Measurements from ENCODE around the gene SLC7A1. TPM values are rescaled to one million over a fixed set of nuclear protein-coding genes. Genes with fewer than 3 reads are reported as not detected.

Gene SLC7A1
- total RNA-seq, 2 experiments from 2014 or later: 39.5 to 141 TPM

GRCh38 chr13:29572575-29572974 is 22.9 kb downstream of the SLC7A1 start:
- H3K27ac ChIP-seq (ENCODE audit: low read depth, low read length, poor library complexity, severe bottlenecking): no peak overlapping the region

DNA sequence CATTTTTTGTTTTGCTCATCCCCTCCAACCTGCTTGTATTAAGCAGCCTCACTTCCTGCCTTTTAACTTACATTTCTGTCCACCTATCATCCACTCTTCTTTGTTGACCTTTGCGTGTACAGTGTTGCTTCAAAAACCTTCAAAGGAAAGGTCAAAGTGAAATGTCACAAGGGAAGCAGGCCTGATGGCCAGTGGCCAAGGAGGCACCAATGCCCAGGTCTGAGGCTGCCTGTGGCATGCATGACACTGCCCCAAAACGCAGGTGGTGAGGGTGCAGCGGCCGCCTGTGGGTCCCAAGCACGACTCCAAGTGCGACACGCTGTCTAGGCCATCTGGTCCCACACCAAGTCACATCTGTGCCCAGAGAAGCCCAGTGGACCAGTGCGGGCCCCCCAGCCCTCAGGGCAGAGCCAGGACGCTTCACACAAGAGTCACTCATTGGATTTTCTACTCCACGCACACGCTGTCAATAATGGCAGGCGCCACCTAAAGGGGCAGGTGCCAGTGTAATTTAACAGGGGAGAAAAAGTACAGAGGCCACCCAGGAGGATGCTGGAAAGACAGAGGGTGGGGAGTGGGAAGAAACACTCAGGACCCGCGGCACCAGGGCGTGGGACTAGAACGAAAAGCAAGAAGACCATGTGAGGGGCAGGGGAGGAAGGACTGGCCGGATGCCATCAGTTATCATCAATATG is 23.5 kb downstream of the SLC7A1 start:
- intact Hi-C loops (cut with micrococcal nuclease; ENCODE audit: unreplicated experiment): no loop called here
- H3K4me2 ChIP-seq (ENCODE audit: low read length): no peak overlapping the region
- peaks cover 32% of the 10 kb centered on the region for H4K20me1 ChIP-seq (ENCODE audit: insufficient read depth, low read length)
- H3K4me1 ChIP-seq (ENCODE audit: insufficient read depth, low read length, poor library complexity, severe bottlenecking): peaks cover 13% of the 10 kb centered on the region
- H3K9me2 ChIP-seq (ENCODE audit: insufficient read depth, low read length): no peaks in the 10 kb centered on the region
- peaks cover 40% of the 10 kb centered on the region for H3K36me3 ChIP-seq (ENCODE audit: insufficient read depth, low read length)
- DNase-seq (ENCODE audit: low spot score): no peak
- H3K27ac ChIP-seq (ENCODE audit: low read depth, low read length, poor library complexity, severe bottlenecking): no peak overlapping the region
- POLR2A ChIA-PET: interaction anchor here (0.7 kb wide), 1 partner anchor 27 kb away, joined by 3 read pairs; no protein-coding TSS in a partner anchor
- H3K79me2 ChIP-seq (ENCODE audit: insufficient read depth, low read depth, low read length): peaks cover 100% of the 10 kb centered on the region
- no peak overlapping the region for H3K4me3 ChIP-seq (ENCODE audit: low read depth, low read length, poor library complexity, severe bottlenecking)
- BruUV-seq (replicated peaks): no TSS peak
- H2AFZ ChIP-seq (ENCODE audit: low read length): no peak overlapping the region
- no peaks in the 10 kb centered on the region; the same call in 1 of the 2 replicates for H3K9me3 ChIP-seq (ENCODE audit: low read length)
- TF ChIP-seq EZH2phosphoT487 (IDR thresholded peaks at IDR 0.05; ENCODE audit: borderline replicate concordance, low read depth, low read length) (no peak), CTCF (conservative IDR thresholded peaks at IDR 0.05; ENCODE audit: low read length) (no peak)
- CTCF ChIA-PET (ENCODE audit: unreplicated experiment): no interaction called here

More at GRCh38 chr13:29572575-29572974, 22.9 kb downstream of the SLC7A1 start:
- peaks cover 100% of the 10 kb centered on the region for H3K79me2 ChIP-seq (ENCODE audit: insufficient read depth, low read depth, low read length)
- ChIA-PET CTCF (ENCODE audit: unreplicated experiment) (no interaction called here), POLR2A (interaction anchor here (0.7 kb wide), 1 partner anchor 27 kb away, joined by 3 read pairs; no protein-coding TSS in a partner anchor)
- H3K36me3 ChIP-seq (ENCODE audit: insufficient read depth, low read length): peaks cover 46% of the 10 kb centered on the region
- no peak for DNase-seq (ENCODE audit: low spot score)
- H2AFZ ChIP-seq (ENCODE audit: low read length): no peak overlapping the region
- peaks cover 13% of the 10 kb centered on the region for H3K4me1 ChIP-seq (ENCODE audit: insufficient read depth, low read length, poor library complexity, severe bottlenecking)
- no peaks in the 10 kb centered on the region for H3K9me2 ChIP-seq (ENCODE audit: insufficient read depth, low read length)
- intact Hi-C loops (cut with micrococcal nuclease; ENCODE audit: unreplicated experiment): no loop called here
- TF ChIP-seq EZH2phosphoT487 (IDR thresholded peaks at IDR 0.05; ENCODE audit: borderline replicate concordance, low read depth, low read length) (no peak), CTCF (conservative IDR thresholded peaks at IDR 0.05; ENCODE audit: low read length) (no peak)
- no peak overlapping the region for H3K4me2 ChIP-seq (ENCODE audit: low read length)
- no peak overlapping the region for H3K4me3 ChIP-seq (ENCODE audit: low read depth, low read length, poor library complexity, severe bottlenecking)
- BruUV-seq (replicated peaks): no TSS peak
- H3K9me3 ChIP-seq (ENCODE audit: low read length): no peaks in the 10 kb centered on the region; the same call in 1 of the 2 replicates
- peaks cover 32% of the 10 kb centered on the region for H4K20me1 ChIP-seq (ENCODE audit: insufficient read depth, low read length)

GRCh38 chr13:29570051-29570654 is 25.3 kb downstream of the SLC7A1 start:
- DNase-seq (ENCODE audit: low spot score): no peak
- POLR2A ChIA-PET: no interaction called here
- peaks cover 100% of the 10 kb centered on the region for H3K79me2 ChIP-seq (ENCODE audit: insufficient read depth, low read depth, low read length)
- intact Hi-C loops (cut with micrococcal nuclease; ENCODE audit: unreplicated experiment): no loop called here
- no peak overlapping the region for H3K4me2 ChIP-seq (ENCODE audit: low read length)
- BruUV-seq (replicated peaks): no TSS peak
- peaks cover 22% of the 10 kb centered on the region for H3K36me3 ChIP-seq (ENCODE audit: insufficient read depth, low read length)
- H3K27ac ChIP-seq (ENCODE audit: low read depth, low read length, poor library complexity, severe bottlenecking): no peak overlapping the region
- TF ChIP-seq EZH2phosphoT487 (IDR thresholded peaks at IDR 0.05; ENCODE audit: borderline replicate concordance, low read depth, low read length): no peak
- no peak for TF ChIP-seq CTCF (conservative IDR thresholded peaks at IDR 0.05; ENCODE audit: low read length)
- H3K9me3 ChIP-seq (ENCODE audit: low read length): no peaks in the 10 kb centered on the region
- H4K20me1 ChIP-seq (ENCODE audit: insufficient read depth, low read length): peaks cover 37% of the 10 kb centered on the region
- peaks cover 13% of the 10 kb centered on the region for H3K4me1 ChIP-seq (ENCODE audit: insufficient read depth, low read length, poor library complexity, severe bottlenecking)
- CTCF ChIA-PET (ENCODE audit: unreplicated experiment): no interaction called here
- H3K4me3 ChIP-seq (ENCODE audit: low read depth, low read length, poor library complexity, severe bottlenecking): no peak overlapping the region
- no peak overlapping the region for H2AFZ ChIP-seq (ENCODE audit: low read length)
- no peaks in the 10 kb centered on the region for H3K9me2 ChIP-seq (ENCODE audit: insufficient read depth, low read length)
